Mesendoderm (in vitro differentiated cells): ENCODE data around the gene KCNMB3.
"Not testable (repeated sequence)": the region's sequence is repeated elsewhere in the genome, so short reads cannot be mapped to it uniquely, and the experiment has no call there.

Experiments
- DNase-seq: peaks from one replicate; pipeline ENCODE4 v3.0.0; 2013
- H2AK5ac ChIP-seq: 2 replicates; pipeline ENCODE4 v1.6.1; 2013; ENCODE audit warnings: low read length, inconsistent platforms
- H2BK120ac ChIP-seq: 2 replicates; pipeline ENCODE4 v1.6.1; 2013; ENCODE audit warnings: low read depth, mild to moderate bottlenecking, low read length, moderate library complexity, mixed read lengths
- H2BK15ac ChIP-seq: replicated peaks from 2 replicates; pipeline ENCODE4 v1.6.1; 2013; ENCODE audit warnings: low read depth, mild to moderate bottlenecking, moderate library complexity
- H2BK5ac ChIP-seq: 2 replicates; pipeline ENCODE4 v1.6.1; 2013; ENCODE audit warnings: low read length, inconsistent platforms
- H3K18ac ChIP-seq: 2 replicates; pipeline ENCODE4 v1.6.1; 2013; ENCODE audit warnings: mild to moderate bottlenecking, low read length, mixed read lengths
- H3K23ac ChIP-seq: one replicate; pipeline ENCODE4 v1.6.1; 2013; ENCODE audit warnings: low read length
- H3K27ac ChIP-seq: 2 replicates; pipeline ENCODE4 v1.5.1; 2013; ENCODE audit warnings: low read depth, mild to moderate bottlenecking, inconsistent platforms, low read length, moderate library complexity
- H3K27me3 ChIP-seq: 2 replicates; pipeline ENCODE4 v1.6.1; 2013; ENCODE audit warnings: low read length, control low read depth, mild to moderate bottlenecking, inconsistent platforms; ENCODE audit not compliant: insufficient read depth, poor library complexity
- H3K36me3 ChIP-seq: 2 replicates; pipeline ENCODE4 v1.6.1; 2013; ENCODE audit warnings: low read length, inconsistent platforms; ENCODE audit not compliant: control insufficient read depth, insufficient read depth
- H3K4ac ChIP-seq: one replicate; pipeline ENCODE4 v1.6.1; 2013; ENCODE audit warnings: low read depth, mild to moderate bottlenecking, low read length, moderate library complexity
- H3K4me1 ChIP-seq: 2 replicates; pipeline ENCODE4 v1.6.1; 2013; ENCODE audit warnings: low read depth, low read length, inconsistent platforms; ENCODE audit not compliant: control insufficient read depth
- H3K4me2 ChIP-seq: 2 replicates; pipeline ENCODE4 v1.6.1; 2013; ENCODE audit warnings: low read length
- H3K4me3 ChIP-seq: 2 replicates; pipeline ENCODE4 v1.5.1; 2013; ENCODE audit warnings: mild to moderate bottlenecking, low read length
- H3K56ac ChIP-seq: one replicate; pipeline ENCODE4 v1.6.1; 2013; ENCODE audit warnings: low read length
- H3K79me1 ChIP-seq: 2 replicates; pipeline ENCODE4 v1.6.1; 2013; ENCODE audit warnings: low read length, inconsistent platforms
- H3K79me2 ChIP-seq: 2 replicates; pipeline ENCODE4 v1.6.1; 2013; ENCODE audit warnings: mild to moderate bottlenecking, low read length; ENCODE audit not compliant: control insufficient read depth, insufficient read depth
- H3K9ac ChIP-seq: 2 replicates; pipeline ENCODE4 v1.6.1; 2013; ENCODE audit warnings: low read length, inconsistent platforms
- H4K5ac ChIP-seq: one replicate; pipeline ENCODE4 v1.6.1; 2013; ENCODE audit warnings: low read length
- H4K8ac ChIP-seq: one replicate; pipeline ENCODE4 v1.6.1; 2013; ENCODE audit warnings: low read depth, mild to moderate bottlenecking, control low read depth, low read length, moderate library complexity
- WGBS: extraction: QIAGEN DNeasy Blood & Tissue Kit; methylation state at CpG from one replicate; pipeline ENCODE4 v1.1.7; 2013; ENCODE audit warnings: low lambda C conversion rate, missing lambda C conversion rate; ENCODE audit not compliant: insufficient coverage; ENCODE audit errors: extremely low coverage; 5-methylcytosine and 5-hydroxymethylcytosine counted together

KCNMB3 gene

DNA sequence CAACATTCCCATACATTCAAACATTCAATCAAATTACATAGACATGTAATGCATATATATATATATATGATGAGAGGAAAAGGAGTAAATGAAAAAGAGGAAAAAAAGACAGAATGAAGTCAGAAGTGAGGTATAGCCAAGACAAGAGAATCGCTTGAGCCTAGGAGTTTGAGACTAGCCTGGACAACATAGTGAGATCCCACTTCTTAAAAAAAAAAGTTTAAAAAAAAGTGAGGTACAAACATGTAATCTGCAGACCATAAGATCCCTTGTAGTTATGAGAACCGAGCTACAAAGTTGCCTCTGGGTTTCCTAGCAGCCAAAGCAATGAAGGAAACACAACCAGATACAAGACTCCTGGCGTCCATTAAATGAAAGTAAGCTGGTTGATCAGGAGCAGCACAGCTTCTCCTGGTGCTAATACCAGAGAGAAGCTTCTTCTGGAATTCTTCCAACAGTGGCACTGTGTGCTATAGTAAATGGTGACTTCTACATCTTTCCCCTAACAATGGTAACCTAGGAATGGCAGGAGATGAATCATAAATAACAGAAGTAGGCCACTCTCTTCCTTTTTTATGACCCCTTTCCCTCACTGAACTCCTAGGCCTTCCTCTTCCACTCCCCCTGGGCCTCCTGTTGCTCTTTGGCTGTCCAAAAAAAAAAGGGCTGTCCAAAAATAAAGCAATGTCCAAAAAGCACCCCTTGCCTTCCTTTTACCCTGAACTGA, 3.5 kb downstream of the KCNMB3 start:
- H3K18ac ChIP-seq: no peak overlapping the region
- DNase-seq: no peak
- H2AK5ac ChIP-seq: no peak overlapping the region
- no peaks in the 10 kb centered on the region for H3K27me3 ChIP-seq
- H3K56ac ChIP-seq: no peak overlapping the region
- H3K4me1 ChIP-seq: no peaks in the 10 kb centered on the region
- no peaks in the 10 kb centered on the region for H3K79me2 ChIP-seq
- no peak overlapping the region for H2BK120ac ChIP-seq
- H3K27ac ChIP-seq: no peak overlapping the region
- no peak overlapping the region for H3K9ac ChIP-seq
- no peak overlapping the region for H3K4ac ChIP-seq
- no CpG with 5 or more reads among the region's 3 CpGs for WGBS
- no peaks in the 10 kb centered on the region for H3K79me1 ChIP-seq
- H3K23ac ChIP-seq: no peak overlapping the region
- no peak overlapping the region for H2BK15ac ChIP-seq
- no peak overlapping the region for H4K5ac ChIP-seq
- no peak overlapping the region for H3K4me3 ChIP-seq
- no peaks in the 10 kb centered on the region for H3K36me3 ChIP-seq
- no peak overlapping the region for H4K8ac ChIP-seq
- H2BK5ac ChIP-seq: no peak overlapping the region
- no peak overlapping the region for H3K4me2 ChIP-seq

DNA sequence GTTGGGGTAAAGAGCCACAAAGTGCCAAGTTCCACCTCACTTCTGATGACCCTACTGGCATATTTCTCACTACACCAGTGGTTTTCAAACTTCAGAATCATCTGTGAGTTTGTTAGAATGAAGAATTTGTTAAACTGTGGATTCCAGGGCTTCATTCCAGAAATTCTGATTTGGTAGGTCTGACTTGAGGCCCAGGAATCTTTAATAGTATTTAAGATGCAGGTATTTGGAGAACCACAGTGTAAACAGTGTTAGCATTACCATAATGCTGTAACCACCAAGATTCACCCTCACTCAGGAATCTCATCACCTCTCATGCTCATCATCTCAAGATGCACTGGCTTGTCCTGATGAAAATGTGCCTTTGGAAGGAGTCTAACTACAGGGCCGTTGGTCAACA, 6.0 kb downstream of the KCNMB3 start:
- no peak overlapping the region for H2BK120ac ChIP-seq
- DNase-seq: peak; percentile 63
- no peak overlapping the region for H4K8ac ChIP-seq
- no peak overlapping the region for H2AK5ac ChIP-seq
- no peak overlapping the region for H3K4ac ChIP-seq
- H3K4me1 ChIP-seq: no peaks in the 10 kb centered on the region
- no peaks in the 10 kb centered on the region for H3K36me3 ChIP-seq
- no peak overlapping the region for H2BK15ac ChIP-seq
- H3K23ac ChIP-seq: no peak overlapping the region
- no peak overlapping the region for H3K4me2 ChIP-seq
- no peak overlapping the region for H3K27ac ChIP-seq
- H3K79me2 ChIP-seq: no peaks in the 10 kb centered on the region
- no peaks in the 10 kb centered on the region for H3K27me3 ChIP-seq
- H2BK5ac ChIP-seq: no peak overlapping the region
- H3K56ac ChIP-seq: no peak overlapping the region
- WGBS: no CpG with 5 or more reads among the region's 1 CpG
- no peak overlapping the region for H4K5ac ChIP-seq
- H3K4me3 ChIP-seq: no peak overlapping the region
- no peak overlapping the region for H3K9ac ChIP-seq
- H3K18ac ChIP-seq: no peak overlapping the region
- H3K79me1 ChIP-seq: no peaks in the 10 kb centered on the region

DNA sequence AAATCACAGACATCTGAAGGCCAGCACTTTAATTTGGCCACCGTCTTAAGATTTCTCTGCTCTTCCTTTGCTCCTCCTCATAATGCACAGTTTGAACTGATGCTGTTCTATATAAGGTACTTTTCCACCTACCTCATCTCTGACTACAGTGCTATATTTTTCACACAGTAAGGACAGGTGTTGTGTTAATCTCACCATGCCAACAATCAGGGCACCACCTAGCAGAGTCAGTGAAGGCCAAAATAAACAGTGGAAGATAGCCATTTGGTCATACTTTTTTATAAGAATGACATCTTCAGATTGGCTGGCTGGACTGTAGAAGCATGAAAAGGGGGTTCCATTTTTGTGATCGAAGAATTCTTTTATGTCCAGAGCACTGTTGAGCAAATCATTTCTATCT, 8.1 kb downstream of the KCNMB3 start:
- not testable (repeated sequence) for H2AK5ac ChIP-seq, H3K4me1 ChIP-seq, H3K36me3 ChIP-seq, H3K9ac ChIP-seq, H3K79me2 ChIP-seq, H3K4ac ChIP-seq, H2BK15ac ChIP-seq, H2BK120ac ChIP-seq, H4K8ac ChIP-seq, H3K4me3 ChIP-seq, H2BK5ac ChIP-seq, H3K56ac ChIP-seq, H4K5ac ChIP-seq, H3K23ac ChIP-seq, H3K4me2 ChIP-seq, DNase-seq, H3K18ac ChIP-seq, H3K27me3 ChIP-seq, H3K79me1 ChIP-seq, H3K27ac ChIP-seq
- no CpG with 5 or more reads among the region's 2 CpGs for WGBS

DNA sequence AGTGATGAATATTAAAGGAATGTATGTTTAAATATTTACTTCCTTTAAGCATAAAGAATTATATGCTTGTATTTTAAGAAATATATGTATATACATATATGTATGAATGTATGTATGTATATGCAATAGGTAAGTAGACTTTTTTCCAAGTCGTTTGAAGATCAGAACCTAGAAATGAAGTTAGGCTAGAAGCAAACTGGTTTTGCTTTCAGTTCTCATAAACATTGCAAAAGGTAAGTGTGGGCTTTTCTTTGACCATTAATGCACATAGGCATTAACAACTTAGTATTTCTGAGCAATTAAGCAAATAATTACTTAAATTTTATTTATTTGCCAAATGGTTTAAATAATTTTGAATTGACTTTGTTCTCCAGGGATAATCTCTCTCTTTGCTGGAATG, 10.6 kb downstream of the KCNMB3 start:
- H3K4ac ChIP-seq, H2BK120ac ChIP-seq, DNase-seq, H3K18ac ChIP-seq, H3K27me3 ChIP-seq, H2BK5ac ChIP-seq, H3K23ac ChIP-seq, H3K9ac ChIP-seq, H3K4me2 ChIP-seq, H2BK15ac ChIP-seq, H3K56ac ChIP-seq, H3K4me1 ChIP-seq, H3K4me3 ChIP-seq, H3K36me3 ChIP-seq, H3K79me1 ChIP-seq, H3K79me2 ChIP-seq, H2AK5ac ChIP-seq, H3K27ac ChIP-seq, H4K8ac ChIP-seq, H4K5ac ChIP-seq: not testable (repeated sequence)
- no CpG with 5 or more reads among the region's 1 CpG for WGBS

DNA sequence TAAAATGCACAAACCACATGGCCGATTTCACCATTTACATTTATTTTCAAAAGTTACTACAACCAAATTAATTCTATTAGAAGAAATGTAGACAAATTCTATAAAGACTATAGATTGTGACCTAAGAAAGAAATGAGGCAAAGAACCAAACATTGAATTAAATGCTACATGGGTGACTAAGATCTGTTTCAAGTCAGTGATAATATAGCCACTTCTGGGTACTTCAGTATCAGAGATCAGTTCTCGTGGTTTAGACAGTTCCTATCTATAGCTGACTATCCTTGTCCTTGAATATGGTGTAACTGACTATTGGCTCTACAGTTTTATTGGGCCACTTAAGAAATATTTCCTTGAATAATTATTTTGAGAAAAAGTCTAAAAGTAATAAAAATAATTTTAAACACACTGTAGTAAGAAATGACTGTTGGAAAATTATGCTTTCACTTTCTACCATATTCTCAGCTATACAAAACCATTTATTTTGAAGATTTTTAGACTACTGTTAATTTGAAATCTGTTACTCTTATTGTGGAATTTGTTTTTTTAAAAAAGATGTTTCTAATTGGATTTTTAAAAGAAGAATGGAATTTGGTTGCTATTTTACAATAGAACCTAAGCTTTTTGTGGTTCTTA, 14.1 kb downstream of the KCNMB3 start:
- DNase-seq: no peak
- Histone ChIP-seq H3K4me1 (no peaks in the 10 kb centered on the region), H2AK5ac (no peak overlapping the region), H2BK120ac (no peak overlapping the region), H2BK15ac (no peak overlapping the region), H4K8ac (no peak overlapping the region), H3K27ac (no peak overlapping the region), H3K79me1 (no peaks in the 10 kb centered on the region), H3K4me3 (no peak overlapping the region), H3K9ac (no peak overlapping the region), H2BK5ac (no peak overlapping the region), H3K4ac (no peak overlapping the region), H4K5ac (no peak overlapping the region), H3K23ac (no peak overlapping the region), H3K4me2 (no peak overlapping the region), H3K36me3 (no peaks in the 10 kb centered on the region), H3K18ac (no peak overlapping the region), H3K27me3 (no peaks in the 10 kb centered on the region), H3K56ac (no peak overlapping the region), H3K79me2 (no peaks in the 10 kb centered on the region)
- WGBS: no CpG with 5 or more reads among the region's 2 CpGs

DNA sequence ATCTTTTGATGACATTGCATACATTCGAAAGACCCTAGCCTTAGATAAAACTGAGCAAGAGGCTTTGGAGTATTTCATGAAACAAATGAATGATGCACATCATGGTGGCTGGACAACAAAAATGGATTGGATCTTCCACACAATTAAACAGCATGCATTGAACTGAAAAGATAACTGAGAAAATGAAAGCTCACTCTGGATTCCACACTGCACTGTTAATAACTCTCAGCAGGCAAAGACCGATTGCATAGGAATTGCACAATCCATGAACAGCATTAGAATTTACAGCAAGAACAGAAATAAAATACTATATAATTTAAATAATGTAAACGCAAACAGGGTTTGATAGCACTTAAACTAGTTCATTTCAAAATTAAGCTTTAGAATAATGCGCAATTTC, 16.7 kb downstream of the KCNMB3 start:
- Histone ChIP-seq H3K18ac (no peak overlapping the region), H3K27me3 (no peaks in the 10 kb centered on the region)

More for the DNA sequence above, 16.7 kb downstream of the KCNMB3 start:
- no peak overlapping the region for H3K4ac ChIP-seq
- H3K36me3 ChIP-seq: no peaks in the 10 kb centered on the region
- H3K27ac ChIP-seq: no peak overlapping the region
- H3K79me2 ChIP-seq: no peaks in the 10 kb centered on the region
- H4K5ac ChIP-seq: no peak overlapping the region
- no peak overlapping the region for H2BK15ac ChIP-seq
- no peak overlapping the region for H4K8ac ChIP-seq
- WGBS: no CpG with 5 or more reads among the region's 4 CpGs
- no peak overlapping the region for H3K9ac ChIP-seq
- H2BK5ac ChIP-seq: no peak overlapping the region
- no peak overlapping the region for H2BK120ac ChIP-seq
- no peak overlapping the region for H3K4me2 ChIP-seq
- no peak for DNase-seq
- H3K56ac ChIP-seq: no peak overlapping the region
- no peak overlapping the region for H2AK5ac ChIP-seq
- H3K79me1 ChIP-seq: no peaks in the 10 kb centered on the region
- H3K4me3 ChIP-seq: no peak overlapping the region
- no peaks in the 10 kb centered on the region for H3K4me1 ChIP-seq
- no peak overlapping the region for H3K23ac ChIP-seq
